ENCODE results near the gene CCDC102B. TPM values are rescaled to one million over a fixed set of nuclear protein-coding genes. Genes with fewer than 3 reads are reported as not detected.
"Not testable (repeated sequence)": the region's sequence is repeated elsewhere in the genome, so short reads cannot be mapped to it uniquely, and the experiment has no call there.

The CCDC102B gene
- total RNA-seq, 1 donor from 2014 or later = 4.4 TPM

GRCh38 chr18:68865021-68865420 is 67.1 kb downstream of the CCDC102B start:
- DNase-seq (ENCODE audit: low spot score, unreplicated experiment) = no peak
- H3K4me3 Mint-ChIP-seq (ENCODE audit: low read depth) = no peak overlapping the region
- no peaks in the 10 kb centered on the region for H3K4me1 Mint-ChIP-seq (ENCODE audit: low read depth)
- no peak overlapping the region for H3K27ac Mint-ChIP-seq
- TF ChIP-seq CTCF (IDR thresholded peaks at IDR 0.05; ENCODE audit: unreplicated experiment) = no peak
- H3K27me3 Mint-ChIP-seq = no peaks in the 10 kb centered on the region
- no peaks in the 10 kb centered on the region for H3K9me3 Mint-ChIP-seq (ENCODE audit: low read depth)
- no peaks in the 10 kb centered on the region for H3K36me3 Mint-ChIP-seq (ENCODE audit: insufficient read depth)

GRCh38 chr18:68865503-68865902 is 67.6 kb downstream of the CCDC102B start:
- Mint-ChIP-seq H3K27me3 (no peaks in the 10 kb centered on the region), H3K4me3 (ENCODE audit: low read depth) (no peak overlapping the region), H3K27ac (no peak overlapping the region), H3K9me3 (ENCODE audit: low read depth) (no peaks in the 10 kb centered on the region), H3K4me1 (ENCODE audit: low read depth) (no peaks in the 10 kb centered on the region), H3K36me3 (ENCODE audit: insufficient read depth) (no peaks in the 10 kb centered on the region)
- TF ChIP-seq CTCF (IDR thresholded peaks at IDR 0.05; ENCODE audit: unreplicated experiment) = no peak
- no peak for DNase-seq (ENCODE audit: low spot score, unreplicated experiment)

GRCh38 chr18:68873003-68873402 is 75.1 kb downstream of the CCDC102B start:
- no peaks in the 10 kb centered on the region for H3K27me3 Mint-ChIP-seq
- no peak for TF ChIP-seq CTCF (IDR thresholded peaks at IDR 0.05; ENCODE audit: unreplicated experiment)
- H3K9me3 Mint-ChIP-seq (ENCODE audit: low read depth) = no peaks in the 10 kb centered on the region
- no peaks in the 10 kb centered on the region for H3K36me3 Mint-ChIP-seq (ENCODE audit: insufficient read depth)
- H3K4me1 Mint-ChIP-seq (ENCODE audit: low read depth) = no peaks in the 10 kb centered on the region
- no peak for DNase-seq (ENCODE audit: low spot score, unreplicated experiment)
- no peak overlapping the region for H3K4me3 Mint-ChIP-seq (ENCODE audit: low read depth)
- no peak overlapping the region for H3K27ac Mint-ChIP-seq

- DNase-seq (ENCODE audit: low spot score, unreplicated experiment) = no peak
- H3K36me3 Mint-ChIP-seq (ENCODE audit: insufficient read depth) = no peaks in the 10 kb centered on the region
- no peaks in the 10 kb centered on the region for H3K9me3 Mint-ChIP-seq (ENCODE audit: low read depth)
These were observed 76.5 kb downstream of the CCDC102B start for GRCh38 chr18:68874361-68874760.

GRCh38 chr18:68879947-68880346 is 82.1 kb downstream of the CCDC102B start:
- H3K36me3 Mint-ChIP-seq (ENCODE audit: insufficient read depth); DNase-seq (ENCODE audit: low spot score, unreplicated experiment); H3K4me3 Mint-ChIP-seq (ENCODE audit: low read depth); H3K27me3 Mint-ChIP-seq; H3K9me3 Mint-ChIP-seq (ENCODE audit: low read depth); H3K4me1 Mint-ChIP-seq (ENCODE audit: low read depth); H3K27ac Mint-ChIP-seq: not testable (repeated sequence)

More at GRCh38 chr18:68874361-68874760, 76.5 kb downstream of the CCDC102B start:
- no peak overlapping the region for H3K27ac Mint-ChIP-seq
- no peaks in the 10 kb centered on the region for H3K4me1 Mint-ChIP-seq (ENCODE audit: low read depth)
- TF ChIP-seq CTCF (IDR thresholded peaks at IDR 0.05; ENCODE audit: unreplicated experiment) = no peak
- H3K4me3 Mint-ChIP-seq (ENCODE audit: low read depth) = no peak overlapping the region
- H3K27me3 Mint-ChIP-seq = no peaks in the 10 kb centered on the region

- H3K27me3 Mint-ChIP-seq = no peaks in the 10 kb centered on the region
- H3K36me3 Mint-ChIP-seq (ENCODE audit: insufficient read depth) = no peaks in the 10 kb centered on the region
- no peak for DNase-seq (ENCODE audit: low spot score, unreplicated experiment)
- H3K4me3 Mint-ChIP-seq (ENCODE audit: low read depth) = no peak overlapping the region
- peaks cover 3% of the 10 kb centered on the region for H3K4me1 Mint-ChIP-seq (ENCODE audit: low read depth)
- no peak overlapping the region for H3K27ac Mint-ChIP-seq
- no peak for TF ChIP-seq CTCF (IDR thresholded peaks at IDR 0.05; ENCODE audit: unreplicated experiment)
- no peaks in the 10 kb centered on the region for H3K9me3 Mint-ChIP-seq (ENCODE audit: low read depth)
These were observed 89.5 kb downstream of the CCDC102B start for GRCh38 chr18:68887410-68887809.

All from progenitor cell of endocrine pancreas (in vitro differentiated cells).